ENCODE data around the gene PSMD2.

DNA sequence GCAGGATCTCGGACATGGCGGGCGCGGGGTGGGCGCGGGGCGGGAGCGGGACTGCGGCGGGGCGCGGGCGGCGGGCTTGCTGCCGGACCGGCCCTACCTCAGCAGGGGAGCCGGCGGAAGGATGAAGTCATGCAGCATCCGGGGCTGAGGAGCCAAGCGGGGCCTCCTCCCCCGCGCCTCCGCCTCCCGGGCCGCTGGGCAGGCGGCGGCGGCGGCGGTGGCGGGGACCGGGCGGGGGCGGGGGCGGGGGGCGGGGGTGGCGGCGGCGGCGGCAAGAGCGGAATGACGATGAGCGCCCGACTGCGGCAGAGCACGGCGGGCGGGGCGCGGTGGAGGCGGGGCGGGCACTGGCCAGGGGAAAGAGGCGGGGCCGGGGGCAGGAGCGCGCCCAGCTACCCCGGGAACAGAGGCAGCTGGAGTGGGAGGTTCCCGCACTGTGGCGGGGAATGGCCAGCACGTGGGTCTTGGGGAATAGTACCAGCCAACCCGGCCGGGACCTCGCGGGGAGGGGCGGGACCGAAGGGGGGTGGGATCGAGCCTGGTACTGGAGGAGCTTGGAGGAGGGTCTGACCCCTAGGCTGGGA is 37.7 kb upstream of the PSMD2 start, which contains the start of gene CAMK2N2:
- no peak for TF ChIP-seq POLR2A (IDR thresholded peaks at IDR 0.05; ENCODE audit: low read depth, low read length)
- TF ChIP-seq TAF1 (IDR thresholded peaks at IDR 0.05; ENCODE audit: borderline replicate concordance, low read depth, low read length): no peak
- no peak for TF ChIP-seq POLR2AphosphoS5 (IDR thresholded peaks at IDR 0.05; ENCODE audit: low read depth, low read length)

All from GM12892 (cell line).